H9 (cell line): ENCODE results near the gene SHISA9. TPM values are rescaled to one million over a fixed set of nuclear protein-coding genes. Genes with fewer than 3 reads are reported as not detected.

Experiments
- DNase-seq: peaks from one replicate; pipeline ENCODE4 v3.0.0-alpha.2; 2017
- H2AFZ ChIP-seq: one replicate; pipeline ENCODE4 v1.6.1; 2013; ENCODE audit warnings: mild to moderate bottlenecking, low read length, control low read depth, moderate library complexity
- H2AK5ac ChIP-seq: 2 replicates; pipeline ENCODE4 v1.6.1; 2013; ENCODE audit warnings: low read length, control low read depth, mixed read lengths; ENCODE audit not compliant: insufficient read length
- H2BK120ac ChIP-seq: one replicate; pipeline ENCODE4 v1.6.1; 2013; ENCODE audit warnings: low read depth, mild to moderate bottlenecking, low read length, control low read depth, inconsistent platforms; ENCODE audit not compliant: poor library complexity, severe bottlenecking
- H2BK12ac ChIP-seq: 2 replicates; pipeline ENCODE4 v1.6.1; 2013; ENCODE audit warnings: low read length, control low read depth, mixed read lengths, low read depth; ENCODE audit not compliant: insufficient read length
- H2BK15ac ChIP-seq: 2 replicates; pipeline ENCODE4 v1.6.1; 2013; ENCODE audit warnings: low read depth, low read length, control low read depth
- H2BK20ac ChIP-seq: one replicate; pipeline ENCODE4 v1.6.1; 2013; ENCODE audit warnings: low read depth, mild to moderate bottlenecking, low read length, control low read depth, inconsistent platforms; ENCODE audit not compliant: poor library complexity, severe bottlenecking
- H2BK5ac ChIP-seq: 2 replicates; pipeline ENCODE4 v1.6.1; 2013; ENCODE audit warnings: low read length, control low read depth, mixed read lengths; ENCODE audit not compliant: insufficient read length
- H3K14ac ChIP-seq: 2 replicates; pipeline ENCODE4 v1.6.1; 2013; ENCODE audit warnings: low read length, control low read depth; ENCODE audit not compliant: insufficient read depth
- H3K18ac ChIP-seq: 2 replicates; pipeline ENCODE4 v1.6.1; 2013; ENCODE audit warnings: low read depth, mild to moderate bottlenecking, mixed read lengths, low read length, control low read depth; ENCODE audit not compliant: insufficient read length
- H3K23ac ChIP-seq: 2 replicates; pipeline ENCODE4 v1.6.1; 2013; ENCODE audit warnings: low read length, control low read depth, mixed read lengths, low read depth; ENCODE audit not compliant: insufficient read length
- H3K23me2 ChIP-seq: 2 replicates; pipeline ENCODE4 v1.6.1; 2013; ENCODE audit warnings: low read depth, mild to moderate bottlenecking, mixed read lengths, low read length, control low read depth; ENCODE audit not compliant: insufficient read length, poor library complexity, severe bottlenecking
- H3K27ac ChIP-seq: 2 replicates; pipeline ENCODE4 v1.5.1; 2013; ENCODE audit warnings: low read length, control low read depth, mixed read lengths, low read depth; ENCODE audit not compliant: insufficient read length
- H3K27me3 ChIP-seq: 2 replicates; pipeline ENCODE4 v1.6.1; 2013; ENCODE audit warnings: low read length, control low read depth, inconsistent platforms; ENCODE audit not compliant: insufficient read depth
- H3K4ac ChIP-seq: 2 replicates; pipeline ENCODE4 v1.6.1; 2013; ENCODE audit warnings: low read depth, mild to moderate bottlenecking, control low read depth, inconsistent platforms, low read length, moderate library complexity
- H3K4me1 ChIP-seq: 2 replicates; pipeline ENCODE4 v1.6.1; 2013; ENCODE audit warnings: low read length, control low read depth, inconsistent platforms; ENCODE audit not compliant: insufficient read depth
- H3K4me2 ChIP-seq: 2 replicates; pipeline ENCODE4 v1.6.1; 2013; ENCODE audit warnings: low read length, control low read depth, mixed read lengths; ENCODE audit not compliant: insufficient read length, insufficient read depth
- H3K56ac ChIP-seq: 2 replicates; pipeline ENCODE4 v1.6.1; 2013; ENCODE audit warnings: low read depth, mild to moderate bottlenecking, mixed read lengths, low read length, control low read depth; ENCODE audit not compliant: insufficient read length
- H3K79me1 ChIP-seq: 2 replicates; pipeline ENCODE4 v1.6.1; 2013; ENCODE audit warnings: low read depth, mild to moderate bottlenecking, moderate library complexity, low read length, control low read depth, inconsistent platforms; ENCODE audit not compliant: insufficient read depth, poor library complexity, severe bottlenecking
- H3K79me2 ChIP-seq: 2 replicates; pipeline ENCODE4 v1.6.1; 2013; ENCODE audit warnings: low read length, control low read depth, inconsistent platforms; ENCODE audit not compliant: insufficient read depth
- H3K9ac ChIP-seq: 2 replicates; pipeline ENCODE4 v1.6.1; 2013; ENCODE audit warnings: low read length, control low read depth, mixed read lengths; ENCODE audit not compliant: insufficient read length; ENCODE audit errors: extremely low read depth
- H3K9me3 ChIP-seq: one replicate; pipeline ENCODE4 v1.6.1; 2013; ENCODE audit warnings: low read depth, low read length, inconsistent platforms; ENCODE audit not compliant: control insufficient read depth
- H3T11ph ChIP-seq: one replicate; pipeline ENCODE4 v1.6.1; 2013; ENCODE audit warnings: mild to moderate bottlenecking, low read length, control low read depth, inconsistent platforms
- H4K20me1 ChIP-seq: one replicate; pipeline ENCODE4 v1.6.1; 2013; ENCODE audit not compliant: control insufficient read depth, insufficient read length, insufficient read depth
- H4K5ac ChIP-seq: 2 replicates; pipeline ENCODE4 v1.6.1; 2013; ENCODE audit warnings: low read depth, mild to moderate bottlenecking, mixed read lengths, low read length, control low read depth; ENCODE audit not compliant: insufficient read length
- H4K8ac ChIP-seq: replicated peaks from 2 replicates; pipeline ENCODE4 v1.6.1; 2013; ENCODE audit warnings: low read length, control low read depth, mixed read lengths, low read depth; ENCODE audit not compliant: insufficient read length
- H4K91ac ChIP-seq: 2 replicates; pipeline ENCODE4 v1.6.1; 2013; ENCODE audit warnings: low read depth, mild to moderate bottlenecking, moderate library complexity, mixed read lengths, low read length, control low read depth; ENCODE audit not compliant: insufficient read length
- H3K27ac Mint-ChIP-seq, 3 experiments: 2 replicates in 2 of 3; 3 replicates in 1 of 3; pipeline ENCODE4 v1.8.0; 2020 to 2021; ENCODE audit warnings: mixed read lengths in 3 of 3, mild to moderate bottlenecking in 1 of 3, moderate library complexity in 1 of 3
- H3K27me3 Mint-ChIP-seq: 2 replicates; pipeline ENCODE4 v1.8.0; 2021; ENCODE audit warnings: low read depth, mild to moderate bottlenecking, moderate library complexity, mixed read lengths
- H3K36me3 Mint-ChIP-seq, 3 experiments: 2 replicates in 2 of 3; 3 replicates in 1 of 3; pipeline ENCODE4 v1.8.0; 2020 to 2021; ENCODE audit warnings: low read depth in 3 of 3, mixed read lengths in 3 of 3; ENCODE audit not compliant: insufficient read depth in 1 of 3
- H3K4me1 Mint-ChIP-seq, 2 experiments: 2 replicates each; pipeline ENCODE4 v1.8.0; 2020; ENCODE audit warnings: mixed read lengths in 2 of 2
- H3K4me3 Mint-ChIP-seq, 2 experiments: 2 replicates in 1 of 2; 3 replicates in 1 of 2; pipeline ENCODE4 v1.8.0; 2020 to 2021; ENCODE audit warnings: mild to moderate bottlenecking in 2 of 2, mixed read lengths in 2 of 2, moderate library complexity in 1 of 2
- H3K9me3 Mint-ChIP-seq, 2 experiments: 2 replicates in 1 of 2; 3 replicates in 1 of 2; pipeline ENCODE4 v1.8.0; 2020; ENCODE audit warnings: mild to moderate bottlenecking in 2 of 2, mixed read lengths in 2 of 2, moderate library complexity in 1 of 2
- CTCF ChIP-seq: fragments of 200-600 bp; sonication (generic); conservative IDR thresholded peaks from 3 replicates; pipeline ENCODE4 v1.8.0; 2021; ENCODE audit warnings: antibody characterized with exemption, mild to moderate bottlenecking
- WGBS: extraction: QIAGEN DNeasy Blood & Tissue Kit; methylation state at CpG from one replicate; pipeline ENCODE4 v1.1.7; 2013; ENCODE audit warnings: missing lambda C conversion rate, low lambda C conversion rate, mixed read lengths; ENCODE audit not compliant: insufficient read length; ENCODE audit errors: extremely low coverage; 5-methylcytosine and 5-hydroxymethylcytosine counted together
- total RNA-seq: library from RNA; stranded (reverse); gene quantifications from 2 replicates; pipeline ENCODE4 v1.2.1, GENCODE V29; 2021

Gene SHISA9
- total RNA-seq, 1 experiment from 2014 or later: 7.0 TPM

GRCh38 chr16:13234999-13235398 lies 333.6 kb downstream of the SHISA9 start:
- Histone ChIP-seq H3K56ac (no peak overlapping the region), H4K91ac (no peak overlapping the region), H3K18ac (no peak overlapping the region), H3T11ph (no peak overlapping the region), H2AFZ (no peak overlapping the region), H3K23me2 (no peaks in the 10 kb centered on the region), H3K9me3 (no peaks in the 10 kb centered on the region), H2BK5ac (no peak overlapping the region), H4K20me1 (no peaks in the 10 kb centered on the region), H2BK15ac (no peak overlapping the region), H3K4ac (no peak overlapping the region; the same call in 1 of the 2 replicates), H4K8ac (no peak overlapping the region), H3K79me1 (no peaks in the 10 kb centered on the region), H4K5ac (no peak overlapping the region), H2BK20ac (no peak overlapping the region), H3K27ac (no peak overlapping the region), H3K79me2 (no peaks in the 10 kb centered on the region), H3K4me2 (no peak overlapping the region), H2BK120ac (no peak overlapping the region), H3K14ac (no peak overlapping the region), H3K23ac (no peak overlapping the region), H3K9ac (no peak overlapping the region), H2BK12ac (no peak overlapping the region), H2AK5ac (no peak overlapping the region), H3K4me1 (peaks cover 9% of the 10 kb centered on the region; the same call in 1 of the 2 replicates), H3K27me3 (no peaks in the 10 kb centered on the region)
- Mint-ChIP-seq H3K27ac (peak overlapping the region in 1 of 3 experiments; percentile 8; a peak in 1 of 7 replicates), H3K36me3 (peaks cover 0 to 12% (median 8%) of the 10 kb centered on the region in 3 experiments; a peak in 5 of 7 replicates), H3K27me3 (no peaks in the 10 kb centered on the region; the same call in 1 of the 2 replicates), H3K4me1 (peaks cover 31 to 32% of the 10 kb centered on the region in 2 experiments), H3K4me3 (no peak overlapping the region), H3K9me3 (no peaks in the 10 kb centered on the region; a peak in 2 of 5 replicates)
- no peak for TF ChIP-seq CTCF
- WGBS: no CpG with 5 or more reads among the region's 17 CpGs
- no peak for DNase-seq
